Tracheal epithelial cell (primary cell): ENCODE data around the gene CYP2A13. TPM values are rescaled to one million over a fixed set of nuclear protein-coding genes. Genes with fewer than 3 reads are reported as not detected.

Source experiments
- total RNA-seq: library from RNA; depleted of rRNA; stranded (reverse); fragments of >200 nt; gene quantifications from 2 replicates; pipeline ENCODE4 v1.2.1, GENCODE V29; 2014

CYP2A13 gene
- total RNA-seq, result not detected in 2 replicates

GRCh38 chr19:41088151-41088550, at the start of gene CYP2A13:
Gene CYP2A13 (plus strand): TSS chr19:41088451. CDS start chr19:41088472, 21 bp downstream.

GRCh38 chr19:41114132-41114531, 25.9 kb downstream of the CYP2A13 start, which contains the start of gene CYP2F1:
Gene CYP2F1 (plus strand): TSS chr19:41114432. CDS start chr19:41116189, 1,757 bp downstream.

Other genes with a start within 250 kb of the CYP2A13 start
- not detected in 2 replicates for gene CYP2A6, start 238.0 kb upstream of the CYP2A13 start, total RNA-seq
- not detected in 2 replicates for gene CYP2A7, start 206.2 kb upstream of the CYP2A13 start, total RNA-seq
- gene CYP2B6, start 97.2 kb upstream of the CYP2A13 start, total RNA-seq, result under 0.01 TPM in 1 of 2 replicates, not detected in the other
- gene CYP2F1, start 26.0 kb downstream of the CYP2A13 start, total RNA-seq, result not detected in 2 replicates
- gene CYP2S1, start 104.8 kb downstream of the CYP2A13 start, total RNA-seq, result 29.6 and 31.8 TPM in 2 replicates
- 32.0 and 83.6 TPM in 2 replicates for gene AXL, start 130.8 kb downstream of the CYP2A13 start, total RNA-seq
- gene HNRNPUL1, start 175.9 kb downstream of the CYP2A13 start, total RNA-seq, result 48.0 and 68.2 TPM in 2 replicates
- 7.5 and 12.0 TPM in 2 replicates for gene CCDC97, start 221.7 kb downstream of the CYP2A13 start, total RNA-seq